C4-2B (cell line): Measurements from ENCODE around the gene PRDM5.

ENCODE experiments used
- H3K27ac ChIP-seq: fragments of 450-650 bp; 2 replicates; pipeline ENCODE4 v1.5.1; 2017
- CTCF ChIP-seq: fragments of 450-650 bp; conservative IDR thresholded peaks from 2 replicates; pipeline ENCODE4 v1.5.1; 2017; ENCODE audit warnings: mild to moderate bottlenecking
- ZFX ChIP-seq: fragments of 450-650 bp; IDR thresholded peaks from 2 replicates; pipeline ENCODE4 v1.6.1; 2017

Gene PRDM5

GRCh38 chr4:120723105-120723504 is 199.4 kb downstream of the PRDM5 start:
- TF ChIP-seq ZFX = no peak
- TF ChIP-seq CTCF = no peak

DNA sequence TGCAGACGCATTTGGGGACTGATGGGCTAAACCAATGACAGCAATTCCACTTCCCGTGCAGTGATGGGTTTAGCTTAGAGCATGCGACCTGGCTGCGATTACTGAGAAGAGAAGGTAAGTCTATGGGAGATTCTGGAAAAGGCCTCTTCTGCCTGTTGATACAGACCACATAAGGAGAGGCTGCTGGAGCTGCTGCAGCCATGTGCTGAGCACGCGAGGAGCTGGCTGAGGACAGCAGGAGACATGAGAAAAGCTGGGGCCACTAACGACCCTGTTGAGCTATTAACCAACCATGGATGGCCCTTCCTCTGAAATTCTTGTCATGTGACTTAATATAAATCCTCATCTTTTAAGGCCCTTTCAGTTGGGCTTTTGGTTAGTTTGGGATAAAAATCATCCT is 199.9 kb downstream of the PRDM5 start:
- no peak overlapping the region for H3K27ac ChIP-seq

More at GRCh38 chr4:120723105-120723504, 199.4 kb downstream of the PRDM5 start:
- H3K27ac ChIP-seq = no peak overlapping the region

DNA sequence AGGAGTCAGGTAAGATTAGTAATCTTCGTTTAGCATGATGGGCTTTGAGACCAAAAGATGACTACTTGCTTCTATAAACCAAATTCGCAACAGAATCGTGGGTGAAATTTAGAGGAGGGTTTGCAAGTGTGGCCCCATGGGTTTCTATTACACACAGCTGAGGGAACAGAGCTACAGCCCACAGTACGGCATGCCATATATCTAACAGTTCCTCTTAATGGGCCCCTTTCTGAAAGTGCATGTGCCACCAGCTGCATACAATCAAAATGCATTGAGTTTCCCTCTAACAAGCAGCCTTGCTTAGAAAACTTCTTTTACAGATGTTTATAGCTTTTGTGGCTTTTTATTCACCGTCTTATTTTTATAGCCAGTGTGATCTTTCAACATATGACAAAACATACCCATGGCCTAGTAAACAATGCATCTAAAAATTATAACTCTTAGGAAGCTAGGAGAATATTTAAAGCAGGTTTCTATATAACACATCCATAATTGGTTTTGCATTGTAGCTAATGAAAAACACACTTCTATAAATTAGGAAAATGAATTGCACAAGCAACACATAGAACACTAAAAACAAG is 202.1 kb downstream of the PRDM5 start:
- H3K27ac ChIP-seq = no peak overlapping the region
- TF ChIP-seq CTCF (no peak), ZFX (no peak)

More for the DNA sequence above, 199.9 kb downstream of the PRDM5 start:
- no peak for TF ChIP-seq CTCF
- TF ChIP-seq ZFX = no peak

DNA sequence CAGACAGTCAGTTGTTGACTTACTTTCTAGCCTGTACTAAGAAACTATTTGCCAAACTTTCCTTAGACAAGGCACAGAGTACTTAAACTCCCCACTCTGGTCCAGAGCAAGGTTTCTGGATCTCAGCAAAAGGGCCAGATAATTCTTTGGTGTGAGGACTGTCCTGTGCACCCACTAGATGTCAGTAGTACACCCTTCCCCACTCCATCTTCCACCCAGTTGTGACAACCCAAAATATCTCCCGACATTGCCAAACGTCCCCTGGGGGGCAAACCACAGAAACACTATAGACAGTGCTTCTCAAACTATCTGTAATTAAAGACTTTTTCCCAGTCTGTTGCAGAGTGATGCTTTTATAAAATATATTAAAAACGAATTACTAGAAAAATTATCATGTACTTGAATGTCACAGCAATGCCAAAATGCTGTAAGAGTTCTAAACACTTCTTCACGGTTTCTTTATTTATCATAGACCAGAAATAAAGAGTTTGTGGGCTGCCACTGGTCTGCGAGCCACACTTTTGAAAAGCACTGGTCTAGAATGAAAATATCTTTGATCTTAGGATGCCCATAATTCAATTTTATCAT is 203.5 kb downstream of the PRDM5 start:
- TF ChIP-seq ZFX (no peak), CTCF (peak; percentile 71)
- H3K27ac ChIP-seq = no peak overlapping the region

DNA sequence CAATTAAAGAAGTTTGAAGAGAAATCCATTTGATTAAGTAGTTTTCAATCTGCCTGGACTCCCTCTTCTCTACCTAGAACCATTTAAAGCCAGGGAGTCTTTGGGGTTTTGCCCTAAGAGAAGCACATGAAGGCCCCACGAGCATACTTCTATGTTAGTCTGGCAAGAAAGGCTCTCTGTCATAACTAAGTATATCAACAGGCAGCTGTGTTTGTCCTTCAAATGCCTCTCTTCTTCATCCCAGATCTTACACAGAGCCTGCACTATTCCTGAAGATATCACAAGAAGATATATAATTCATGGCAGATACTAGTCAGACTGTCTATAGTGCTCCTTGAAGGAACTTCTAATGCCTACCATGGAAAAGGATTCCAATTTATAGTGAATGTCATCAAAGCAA is 206.2 kb downstream of the PRDM5 start:
- H3K27ac ChIP-seq = no peak overlapping the region
- TF ChIP-seq CTCF (no peak), ZFX (no peak)

- TF ChIP-seq CTCF = no peak
- no peak for TF ChIP-seq ZFX
- H3K27ac ChIP-seq = no peak overlapping the region
Measured at GRCh38 chr4:120714417-120715010, 208.0 kb downstream of the PRDM5 start.

DNA sequence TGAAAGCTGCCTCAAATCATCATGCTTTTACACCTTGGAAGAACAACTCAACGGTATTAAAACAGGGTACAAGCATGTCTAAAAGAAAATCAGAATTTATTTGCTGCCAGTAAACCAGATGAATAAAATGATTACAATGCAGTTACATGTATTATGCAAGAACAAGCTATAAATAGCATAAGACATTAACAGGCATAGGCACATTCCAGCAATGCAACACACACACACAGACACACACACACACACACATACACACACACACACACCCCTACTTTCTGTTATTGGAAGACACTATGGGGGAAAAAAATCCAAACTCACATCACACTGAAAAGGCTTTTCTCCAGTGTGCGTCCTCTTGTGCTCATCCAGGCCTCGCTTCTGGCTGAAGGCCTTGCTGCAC is 212.5 kb downstream of the PRDM5 start:
- TF ChIP-seq ZFX (no peak), CTCF (no peak)

More for the DNA sequence above, 212.5 kb downstream of the PRDM5 start:
- no peak overlapping the region for H3K27ac ChIP-seq
